HuH-7.5 (cell line): Measurements from ENCODE around the gene LRCH1.

Experiments
- DNase-seq: peaks from one replicate; pipeline ENCODE4 v3.0.0; 2011; ENCODE audit warnings: low spot score

The LRCH1 gene

GRCh38 chr13:46712524-46712923, 159.6 kb downstream of the LRCH1 start:
- DNase-seq: no peak

GRCh38 chr13:46715363-46715762, 162.4 kb downstream of the LRCH1 start:
- DNase-seq: no peak

- DNase-seq: no peak
Measured at GRCh38 chr13:46716821-46717220, 163.9 kb downstream of the LRCH1 start.

DNA sequence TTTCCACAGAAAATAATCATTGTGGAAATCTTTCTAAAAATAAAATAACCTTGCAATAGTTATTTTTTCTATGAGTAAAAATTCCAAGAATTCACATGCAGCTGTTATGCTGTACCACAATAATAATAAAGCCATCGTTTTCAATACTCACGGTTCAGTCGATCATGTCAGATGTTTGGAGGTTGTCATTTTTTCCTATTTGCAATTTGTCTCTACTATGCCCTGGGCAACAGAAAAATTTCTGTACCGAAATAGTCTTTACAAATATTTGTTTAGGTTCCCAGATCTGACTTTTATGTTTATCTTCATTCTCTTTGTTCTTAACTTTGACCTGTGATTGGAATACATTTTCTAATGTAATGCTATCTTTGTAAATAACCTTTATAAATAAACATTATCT, 164.3 kb downstream of the LRCH1 start:
- DNase-seq: no peak

DNA sequence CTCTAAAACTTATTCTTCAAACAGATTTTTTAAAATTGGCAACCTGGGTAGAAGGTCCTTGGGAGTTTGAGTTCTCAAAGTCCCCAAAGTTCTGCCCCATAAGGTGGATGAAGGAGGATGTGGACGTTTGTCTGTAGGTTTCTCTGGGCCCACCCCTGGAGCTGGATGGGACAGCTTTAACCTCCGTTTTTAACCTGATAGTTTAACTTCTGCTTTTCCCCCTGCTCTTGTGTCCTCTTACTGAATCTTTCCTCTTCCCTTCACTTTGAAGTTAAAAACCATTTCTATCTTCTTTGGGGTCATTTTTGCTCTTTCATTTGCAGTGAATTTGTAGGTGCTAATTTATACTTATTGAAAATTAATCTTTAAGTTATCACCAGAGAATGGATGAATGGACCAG, 164.9 kb downstream of the LRCH1 start:
- DNase-seq: no peak

GRCh38 chr13:46720189-46720588, 167.2 kb downstream of the LRCH1 start:
- DNase-seq: no peak

- DNase-seq: no peak
Measured at GRCh38 chr13:46721054-46721453, 168.1 kb downstream of the LRCH1 start.

GRCh38 chr13:46726347-46726746, 173.4 kb downstream of the LRCH1 start:
- no peak for DNase-seq

- no peak for DNase-seq
Measured at GRCh38 chr13:46728777-46729176, 175.8 kb downstream of the LRCH1 start.

- DNase-seq: no peak
Measured at GRCh38 chr13:46731535-46731934, 178.6 kb downstream of the LRCH1 start.

- DNase-seq: no peak
Measured at GRCh38 chr13:46735425-46735824, 182.5 kb downstream of the LRCH1 start.

GRCh38 chr13:46736541-46737310, 183.8 kb downstream of the LRCH1 start:
- DNase-seq: no peak

DNA sequence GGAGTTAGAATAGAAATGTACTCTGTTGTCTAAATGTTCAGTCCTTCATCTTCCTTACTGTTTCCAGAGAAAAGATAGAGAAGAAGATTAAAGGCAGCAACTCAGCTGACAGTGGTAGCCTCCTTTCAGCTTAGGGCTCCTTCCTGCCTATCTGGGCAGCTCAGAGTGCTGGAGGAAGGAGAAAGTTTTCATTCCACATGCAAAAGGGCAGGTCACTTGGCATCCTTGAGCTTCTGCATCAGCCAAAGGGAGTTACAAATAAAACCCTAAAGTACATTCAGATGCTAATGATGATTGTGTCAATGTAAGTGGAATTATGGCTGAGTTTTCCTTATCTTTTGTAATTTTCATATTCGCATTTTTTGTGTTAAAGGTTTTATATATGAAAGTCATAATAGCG, 185.1 kb downstream of the LRCH1 start:
- DNase-seq: no peak

- DNase-seq: no peak
Measured at GRCh38 chr13:46738766-46739165, 185.8 kb downstream of the LRCH1 start.

DNA sequence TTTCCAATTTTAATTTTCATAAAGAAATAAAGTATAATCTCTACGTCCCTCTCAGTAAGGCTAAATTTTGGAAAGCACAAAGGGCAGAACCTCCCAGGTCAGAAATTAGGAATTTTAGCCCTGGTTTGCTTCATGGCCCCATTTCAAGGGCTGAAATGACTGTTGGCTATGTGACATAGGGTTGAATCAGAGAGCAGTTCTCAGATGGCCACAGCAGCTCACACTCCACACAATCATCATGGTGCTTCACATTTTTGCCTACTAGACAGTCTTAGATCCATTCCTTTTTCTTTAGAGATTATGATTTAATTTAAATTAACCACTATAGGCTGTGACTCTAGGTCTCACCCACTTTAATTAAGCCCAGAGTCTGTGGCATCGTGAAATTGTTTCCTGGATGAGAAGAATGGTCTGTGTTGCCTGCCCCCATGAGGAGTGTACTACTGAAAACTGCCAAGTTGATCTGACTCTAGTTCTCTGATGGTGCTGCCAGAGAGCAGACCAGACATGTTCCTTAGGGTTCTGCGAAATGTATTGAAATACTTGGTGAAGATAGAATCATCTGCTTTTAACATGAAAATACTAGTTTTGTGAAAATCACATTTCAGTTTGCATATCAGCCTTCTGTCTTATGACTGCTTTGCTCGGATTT, 186.6 kb downstream of the LRCH1 start:
- no peak for DNase-seq

DNA sequence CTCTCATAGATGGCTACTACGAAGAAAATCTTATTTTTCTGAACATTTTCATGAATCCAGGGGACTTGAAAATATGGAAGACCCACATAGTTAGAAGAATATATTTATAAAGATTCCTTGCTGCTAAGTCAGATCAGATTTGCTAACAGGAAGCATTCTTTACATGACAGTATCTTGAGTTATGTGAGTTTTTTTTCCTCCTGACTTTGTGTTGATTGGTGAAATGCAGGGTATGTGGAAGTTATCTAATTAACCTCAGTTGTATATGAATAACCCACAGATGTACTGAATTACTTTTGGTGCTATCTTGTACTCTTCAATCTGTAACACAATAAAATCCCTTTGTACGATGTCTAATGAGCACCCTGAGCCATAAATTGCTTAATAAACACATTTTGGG, 190.2 kb downstream of the LRCH1 start:
- DNase-seq: no peak

DNA sequence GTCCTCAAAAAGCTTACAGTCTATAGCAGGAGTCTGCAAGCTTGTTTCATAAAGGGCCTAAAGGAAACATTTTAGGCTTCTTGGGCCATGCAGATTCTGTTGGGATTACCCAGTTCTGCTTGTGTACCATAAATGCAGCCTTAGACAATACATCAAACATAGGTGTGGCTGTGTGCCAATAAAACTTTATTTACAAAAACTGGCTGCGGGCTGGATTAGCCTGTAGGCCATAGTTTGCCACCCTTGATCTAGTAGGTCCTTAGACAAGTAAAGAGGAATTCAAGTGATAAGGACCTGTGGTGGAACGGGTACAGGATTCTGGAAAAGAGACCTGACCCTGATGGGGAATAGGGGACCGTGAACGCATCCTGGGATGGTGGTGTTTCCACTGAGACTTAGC, 192.1 kb downstream of the LRCH1 start:
- no peak for DNase-seq

DNA sequence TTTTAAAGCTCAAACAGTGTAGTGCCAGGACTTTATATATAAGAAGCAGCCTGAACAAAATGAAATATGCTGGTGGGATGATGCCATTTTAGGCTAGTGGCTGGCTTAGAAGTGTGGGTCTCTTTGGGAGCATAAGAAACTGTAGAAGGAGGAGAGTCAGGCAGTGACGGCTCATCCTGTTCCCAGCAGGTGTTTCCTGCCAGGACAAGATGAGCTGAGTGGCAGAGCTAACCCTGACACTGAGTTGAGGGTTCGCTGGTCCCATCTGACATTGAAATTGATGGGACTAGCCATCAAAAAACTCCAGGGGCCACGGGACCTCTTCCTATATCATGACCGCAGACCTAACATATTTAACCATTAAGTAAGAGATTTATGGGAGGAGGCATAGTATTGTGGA, 192.7 kb downstream of the LRCH1 start:
- no peak for DNase-seq

DNA sequence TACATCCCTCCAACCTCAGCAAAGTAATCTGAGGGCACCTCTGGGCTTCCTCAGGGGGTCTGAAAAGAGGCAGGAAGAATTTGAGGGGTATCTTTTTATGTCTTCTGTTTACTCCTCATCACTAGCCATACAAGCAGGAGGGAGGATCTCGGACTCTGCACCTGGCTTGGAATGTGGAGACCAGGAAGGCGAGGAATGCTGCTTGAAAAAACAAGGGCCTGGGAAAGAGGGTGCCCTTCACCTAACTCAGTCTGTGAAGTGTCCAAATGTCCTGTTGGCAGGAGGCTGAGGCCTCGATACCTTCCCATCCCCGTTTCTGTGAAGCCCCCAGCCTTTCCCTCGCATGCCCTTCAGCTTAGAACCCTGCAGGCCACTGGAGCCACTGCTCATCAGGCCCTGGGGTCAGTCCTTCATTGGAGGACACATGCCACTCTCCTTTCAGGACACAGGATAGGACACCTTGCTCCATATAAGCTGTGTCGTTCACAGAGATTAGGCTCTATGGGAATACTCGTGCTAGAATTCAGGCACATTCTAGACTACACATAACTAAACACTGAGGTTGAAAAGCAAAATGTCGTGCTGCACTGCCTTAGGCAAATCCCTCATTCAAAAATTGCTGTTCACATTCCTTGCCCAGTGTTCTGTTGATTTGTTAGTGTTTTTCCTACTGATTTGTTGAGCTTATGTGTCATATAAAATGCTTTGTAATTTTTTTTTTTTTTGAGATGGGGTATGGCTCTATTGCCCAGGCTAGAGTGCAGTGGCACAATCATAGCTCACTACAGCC, 194.3 kb downstream of the LRCH1 start:
- no peak for DNase-seq

- no peak for DNase-seq
Measured at GRCh38 chr13:46748300-46748699, 195.3 kb downstream of the LRCH1 start.

DNA sequence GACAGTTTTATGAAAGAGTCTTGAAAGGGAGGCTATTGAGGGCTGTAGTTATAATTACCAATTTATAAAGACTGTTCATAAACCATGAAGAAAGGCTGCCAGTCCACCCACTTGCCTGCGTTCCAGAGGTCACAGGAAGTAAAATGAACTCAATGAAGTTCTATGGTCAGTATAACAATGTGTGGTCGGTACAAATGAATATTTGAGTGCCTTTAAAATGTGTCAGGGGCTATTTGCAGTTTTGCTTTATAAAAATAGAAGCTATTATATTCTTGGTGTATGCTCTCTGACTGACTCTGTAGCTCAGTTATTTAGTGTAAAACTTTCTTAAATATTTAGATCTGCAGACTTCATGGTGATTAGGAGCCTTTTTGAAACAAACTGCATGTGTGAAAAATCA, 197.0 kb downstream of the LRCH1 start:
- no peak for DNase-seq

DNA sequence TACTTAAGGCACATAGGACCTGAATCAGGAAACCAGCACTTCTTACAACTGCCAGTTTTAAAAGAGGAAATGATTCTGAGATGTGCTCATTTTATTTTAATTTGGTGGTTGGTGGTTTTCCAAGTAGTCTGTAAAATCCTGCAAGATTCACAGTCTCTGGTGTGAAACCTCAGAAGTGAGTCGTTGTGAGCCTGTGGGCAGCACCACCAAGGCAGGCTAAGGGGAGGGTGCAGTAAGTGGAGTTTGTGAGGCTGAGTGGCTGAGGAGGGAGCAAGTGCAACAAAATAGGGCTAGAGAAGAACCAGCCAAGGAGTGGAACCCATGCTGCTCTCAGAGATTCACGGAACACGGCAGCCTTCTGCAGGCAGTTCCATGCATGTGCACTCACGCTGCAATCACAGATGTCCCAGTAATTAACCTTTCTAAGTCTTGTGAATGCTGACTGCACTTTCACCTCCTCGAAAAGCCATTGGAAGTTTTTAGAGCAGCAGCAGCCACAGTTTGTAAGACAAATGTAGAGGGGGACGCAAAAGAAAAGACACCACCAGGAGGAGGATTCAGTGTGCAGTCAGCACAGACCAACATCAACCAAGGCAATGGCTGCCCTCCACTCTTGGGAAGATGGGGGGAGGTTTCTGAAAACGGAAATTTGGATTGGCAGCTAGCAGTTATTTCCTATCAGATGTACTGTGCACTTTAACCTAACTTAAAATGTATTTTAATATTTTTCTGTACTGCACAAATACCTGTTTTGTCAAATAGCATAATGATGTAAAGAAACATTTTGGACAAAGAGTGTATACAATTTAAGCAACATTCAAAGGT, 199.1 kb downstream of the LRCH1 start:
- no peak for DNase-seq
